ENCODE data around the gene INPP5J. TPM values are rescaled to one million over a fixed set of nuclear protein-coding genes. Genes with fewer than 3 reads are reported as not detected.

The INPP5J gene
- total and polyA plus RNA-seq, 2 donors: 0.47 to 1.1 TPM

- peaks cover 12 to 35% of the 10 kb centered on the region in 2 donors for H3K4me1 ChIP-seq (ENCODE audit: control insufficient read depth in 2 of 2, insufficient read depth in 2 of 2, low read length in 2 of 2)
- no peak overlapping the region for H3K4me3 ChIP-seq (ENCODE audit: low read length in 2 of 2)
- WGBS: 82% methylated on average over 8 of the region's 8 CpGs
- H3K27me3 ChIP-seq (ENCODE audit: control insufficient read depth in 2 of 2, insufficient read depth in 1 of 2, low read length in 1 of 2): no peaks in the 10 kb centered on the region
- H3K9me3 ChIP-seq (ENCODE audit: control insufficient read depth in 2 of 2, insufficient read depth in 1 of 2, low read length in 1 of 2): no peaks in the 10 kb centered on the region
- H3K36me3 ChIP-seq (ENCODE audit: control insufficient read depth in 2 of 2, insufficient read depth in 2 of 2, low read length in 1 of 2): peaks cover 10 to 33% of the 10 kb centered on the region in 2 donors
- H3K27ac ChIP-seq (ENCODE audit: low read depth in 1 of 2, low read length in 1 of 2): no peak overlapping the region
- DNase-seq (ENCODE audit: low read depth in 6 of 9, low spot score in 9 of 9): no peak
Measured at GRCh38 chr22:31086703-31087330, 35.9 kb upstream of the INPP5J start.

GRCh38 chr22:31087744-31088215 lies 35.0 kb upstream of the INPP5J start:
- Histone ChIP-seq H3K27me3 (ENCODE audit: control insufficient read depth in 2 of 2, insufficient read depth in 1 of 2, low read length in 1 of 2) (no peaks in the 10 kb centered on the region), H3K27ac (ENCODE audit: low read depth in 1 of 2, low read length in 1 of 2) (no peak overlapping the region)

GRCh38 chr22:31088233-31088986 lies 34.4 kb upstream of the INPP5J start:
- Histone ChIP-seq H3K4me1 (ENCODE audit: control insufficient read depth in 2 of 2, insufficient read depth in 2 of 2, low read length in 2 of 2) (peaks cover 2 to 20% of the 10 kb centered on the region in 2 donors), H3K27ac (ENCODE audit: low read depth in 1 of 2, low read length in 1 of 2) (no peak overlapping the region), H3K27me3 (ENCODE audit: control insufficient read depth in 2 of 2, insufficient read depth in 1 of 2, low read length in 1 of 2) (no peaks in the 10 kb centered on the region), H3K9me3 (ENCODE audit: control insufficient read depth in 2 of 2, insufficient read depth in 1 of 2, low read length in 1 of 2) (no peaks in the 10 kb centered on the region), H3K4me3 (ENCODE audit: low read length in 2 of 2) (no peak overlapping the region), H3K36me3 (ENCODE audit: control insufficient read depth in 2 of 2, insufficient read depth in 2 of 2, low read length in 1 of 2) (peaks cover 11 to 45% of the 10 kb centered on the region in 2 donors)
- DNase-seq (ENCODE audit: low read depth in 6 of 9, low spot score in 9 of 9): no peak
- 98% methylated on average over 26 of the region's 26 CpGs for WGBS

More at GRCh38 chr22:31087744-31088215, 35.0 kb upstream of the INPP5J start:
- Histone ChIP-seq H3K4me3 (ENCODE audit: low read length in 2 of 2) (no peak overlapping the region), H3K36me3 (ENCODE audit: control insufficient read depth in 2 of 2, insufficient read depth in 2 of 2, low read length in 1 of 2) (peaks cover 11 to 41% of the 10 kb centered on the region in 2 donors), H3K4me1 (ENCODE audit: control insufficient read depth in 2 of 2, insufficient read depth in 2 of 2, low read length in 2 of 2) (peaks cover 6 to 26% of the 10 kb centered on the region in 2 donors), H3K9me3 (ENCODE audit: control insufficient read depth in 2 of 2, insufficient read depth in 1 of 2, low read length in 1 of 2) (no peaks in the 10 kb centered on the region)
- WGBS: 97% methylated on average over 21 of the region's 21 CpGs
- DNase-seq (ENCODE audit: low read depth in 6 of 9, low spot score in 9 of 9): no peak

- DNase-seq (ENCODE audit: low read depth in 6 of 9, low spot score in 9 of 9): no peak
- Histone ChIP-seq H3K27me3 (ENCODE audit: control insufficient read depth in 2 of 2, insufficient read depth in 1 of 2, low read length in 1 of 2) (no peaks in the 10 kb centered on the region), H3K9me3 (ENCODE audit: control insufficient read depth in 2 of 2, insufficient read depth in 1 of 2, low read length in 1 of 2) (no peaks in the 10 kb centered on the region), H3K27ac (ENCODE audit: low read depth in 1 of 2, low read length in 1 of 2) (no peak overlapping the region), H3K36me3 (ENCODE audit: control insufficient read depth in 2 of 2, insufficient read depth in 2 of 2, low read length in 1 of 2) (peaks cover 11 to 53% of the 10 kb centered on the region in 2 donors), H3K4me1 (ENCODE audit: control insufficient read depth in 2 of 2, insufficient read depth in 2 of 2, low read length in 2 of 2) (peaks cover under 1 to 10% of the 10 kb centered on the region in 2 donors), H3K4me3 (ENCODE audit: low read length in 2 of 2) (no peak overlapping the region)
- WGBS: 74% methylated on average over 9 of the region's 9 CpGs
Measured at GRCh38 chr22:31089160-31090100, 33.3 kb upstream of the INPP5J start.

- 96% methylated on average over 15 of the region's 15 CpGs for WGBS
- Histone ChIP-seq H3K4me1 (ENCODE audit: control insufficient read depth in 2 of 2, insufficient read depth in 2 of 2, low read length in 2 of 2) (peaks cover 0 to 3% of the 10 kb centered on the region in 2 donors), H3K9me3 (ENCODE audit: control insufficient read depth in 2 of 2, insufficient read depth in 1 of 2, low read length in 1 of 2) (no peaks in the 10 kb centered on the region), H3K27me3 (ENCODE audit: control insufficient read depth in 2 of 2, insufficient read depth in 1 of 2, low read length in 1 of 2) (no peaks in the 10 kb centered on the region), H3K4me3 (ENCODE audit: low read length in 2 of 2) (no peak overlapping the region), H3K27ac (ENCODE audit: low read depth in 1 of 2, low read length in 1 of 2) (no peak overlapping the region), H3K36me3 (ENCODE audit: control insufficient read depth in 2 of 2, insufficient read depth in 2 of 2, low read length in 1 of 2) (peaks cover 11 to 58% of the 10 kb centered on the region in 2 donors)
- DNase-seq (ENCODE audit: low read depth in 6 of 9, low spot score in 9 of 9): no peak
Measured at GRCh38 chr22:31090217-31091085, 32.3 kb upstream of the INPP5J start.

- DNase-seq (ENCODE audit: low read depth in 6 of 9, low spot score in 9 of 9): no peak
- 98% methylated on average over 29 of the region's 29 CpGs for WGBS
- Histone ChIP-seq H3K4me1 (ENCODE audit: control insufficient read depth in 2 of 2, insufficient read depth in 2 of 2, low read length in 2 of 2) (no peaks in the 10 kb centered on the region), H3K9me3 (ENCODE audit: control insufficient read depth in 2 of 2, insufficient read depth in 1 of 2, low read length in 1 of 2) (no peaks in the 10 kb centered on the region), H3K36me3 (ENCODE audit: control insufficient read depth in 2 of 2, insufficient read depth in 2 of 2, low read length in 1 of 2) (peaks cover 11 to 64% of the 10 kb centered on the region in 2 donors), H3K4me3 (ENCODE audit: low read length in 2 of 2) (no peak overlapping the region), H3K27me3 (ENCODE audit: control insufficient read depth in 2 of 2, insufficient read depth in 1 of 2, low read length in 1 of 2) (no peaks in the 10 kb centered on the region), H3K27ac (ENCODE audit: low read depth in 1 of 2, low read length in 1 of 2) (no peak overlapping the region)
Measured at GRCh38 chr22:31091106-31091975, 31.4 kb upstream of the INPP5J start.

- WGBS: 99% methylated on average over 9 of the region's 9 CpGs
- Histone ChIP-seq H3K27ac (ENCODE audit: low read depth in 1 of 2, low read length in 1 of 2) (no peak overlapping the region), H3K4me1 (ENCODE audit: control insufficient read depth in 2 of 2, insufficient read depth in 2 of 2, low read length in 2 of 2) (no peaks in the 10 kb centered on the region), H3K27me3 (ENCODE audit: control insufficient read depth in 2 of 2, insufficient read depth in 1 of 2, low read length in 1 of 2) (no peaks in the 10 kb centered on the region), H3K36me3 (ENCODE audit: control insufficient read depth in 2 of 2, insufficient read depth in 2 of 2, low read length in 1 of 2) (peaks cover 14 to 60% of the 10 kb centered on the region in 2 donors), H3K4me3 (ENCODE audit: low read length in 2 of 2) (no peak overlapping the region), H3K9me3 (ENCODE audit: control insufficient read depth in 2 of 2, insufficient read depth in 1 of 2, low read length in 1 of 2) (no peaks in the 10 kb centered on the region)
- DNase-seq (ENCODE audit: low read depth in 6 of 9, low spot score in 9 of 9): no peak
Measured at GRCh38 chr22:31092161-31092560, 30.6 kb upstream of the INPP5J start.

Data from thymus (tissue), 11 donors.